Measurements from ENCODE around the gene LSR.
A peak's percentile ranks its signal among the peaks of the same experiment; 100 is the strongest.

LSR gene

GRCh38 chr19:35291259-35291658 lies 42.5 kb downstream of the LSR start:
- ChIA-PET CTCF (interaction anchor here (1.1 kb wide), 1 partner anchor 16 kb away, joined by 4 read pairs; no protein-coding TSS in a partner anchor), POLR2A (interaction anchor here (0.6 to 1.3 kb wide), 3 partner anchors 10 to 96 kb away, joined by 3 to 10 read pairs (median 7); no protein-coding TSS in a partner anchor)
- Histone ChIP-seq H3K4me3 (ENCODE audit: low read depth, low read length) (no peak overlapping the region), H3K27ac (ENCODE audit: extremely low read depth, low read depth, low read length) (no peak overlapping the region), H3K9me3 (ENCODE audit: control insufficient read depth, insufficient read depth, low read depth, low read length) (no peaks in the 10 kb centered on the region), H3K36me3 (ENCODE audit: control insufficient read depth in 2 of 2, insufficient read depth in 1 of 2, low read length in 2 of 2) (no peaks in the 10 kb centered on the region), H3K4me1 (ENCODE audit: control insufficient read depth, insufficient read depth, low read length) (peaks cover 8% of the 10 kb centered on the region)
- TF ChIP-seq OVOL3 (tag by site-specific recombination; IDR thresholded peaks at IDR 0.05) (no peak), EGR2 (tag by site-specific recombination; IDR thresholded peaks at IDR 0.05; ENCODE audit: low read depth) (peak; percentile 74), ZFHX2 (tag by site-specific recombination; conservative IDR thresholded peaks at IDR 0.05) (peak; percentile 83)

GRCh38 chr19:35291916-35292315 lies 43.1 kb downstream of the LSR start, which contains the start of gene MAG:
MAG (plus strand) TSS chr19:35292161; CDS start chr19:35295409, 3,248 bp downstream.
- Histone ChIP-seq H3K36me3 (ENCODE audit: control insufficient read depth in 2 of 2, insufficient read depth in 1 of 2, low read length in 2 of 2) (no peaks in the 10 kb centered on the region; a peak in 1 of 3 replicates), H3K4me1 (ENCODE audit: control insufficient read depth, insufficient read depth, low read length) (peaks cover 8% of the 10 kb centered on the region), H3K4me3 (ENCODE audit: low read depth, low read length) (no peak within 1 kb of the TSS), H3K9me3 (ENCODE audit: control insufficient read depth, insufficient read depth, low read depth, low read length) (no peaks in the 10 kb centered on the region), H3K27ac (ENCODE audit: extremely low read depth, low read depth, low read length) (no peak within 1 kb of the TSS)
- POLR2A ChIA-PET: no interaction called here
- TF ChIP-seq ZNF501 (tag by site-specific recombination; IDR thresholded peaks at IDR 0.05) (no peak), ZNF292 (tag by site-specific recombination; IDR thresholded peaks at IDR 0.05; ENCODE audit: borderline replicate concordance, low read depth) (no peak), ZSCAN16 (tag by site-specific recombination; IDR thresholded peaks at IDR 0.05) (no peak), PRDM1 (tag by site-specific recombination; IDR thresholded peaks at IDR 0.05) (no peak), ZNF280C (tag by site-specific recombination; IDR thresholded peaks at IDR 0.05) (no peak), ZNF530 (tag by site-specific recombination; IDR thresholded peaks at IDR 0.05; ENCODE audit: low read depth) (no peak), BCL6B (tag by site-specific recombination; IDR thresholded peaks at IDR 0.05) (no peak), ZNF707 (tag by site-specific recombination; IDR thresholded peaks at IDR 0.05) (no peak), ELK4 (IDR thresholded peaks at IDR 0.05; ENCODE audit: borderline replicate concordance, low read depth, low read length) (no peak), ZNF645 (tag by site-specific recombination; IDR thresholded peaks at IDR 0.05) (no peak), ZNF701 (tag by site-specific recombination; IDR thresholded peaks at IDR 0.05) (no peak)
- CTCF ChIA-PET: no interaction called here

- Histone ChIP-seq H3K4me1 (ENCODE audit: control insufficient read depth, insufficient read depth, low read length) (peaks cover 8% of the 10 kb centered on the region), H3K4me3 (ENCODE audit: low read depth, low read length) (no peak overlapping the region), H3K27ac (ENCODE audit: extremely low read depth, low read depth, low read length) (no peak overlapping the region), H3K9me3 (ENCODE audit: control insufficient read depth, insufficient read depth, low read depth, low read length) (no peaks in the 10 kb centered on the region), H3K36me3 (ENCODE audit: control insufficient read depth in 2 of 2, insufficient read depth in 1 of 2, low read length in 2 of 2) (no peaks in the 10 kb centered on the region; a peak in 1 of 3 replicates)
- CTCF ChIA-PET: no interaction called here
- POLR2A ChIA-PET: no interaction called here
- TF ChIP-seq PRDM4 (tag by site-specific recombination; IDR thresholded peaks at IDR 0.05) (no peak), ZNF391 (tag by site-specific recombination; IDR thresholded peaks at IDR 0.05; ENCODE audit: borderline replicate concordance, low read depth) (no peak), ZSCAN4 (tag by site-specific recombination; IDR thresholded peaks at IDR 0.05) (peak; percentile 27), ZNF514 (tag by site-specific recombination; IDR thresholded peaks at IDR 0.05) (no peak), ZBTB17 (tag by site-specific recombination; IDR thresholded peaks at IDR 0.05) (no peak), ZNF140 (tag by site-specific recombination; IDR thresholded peaks at IDR 0.05) (no peak), ZNF16 (tag by site-specific recombination; IDR thresholded peaks at IDR 0.05; ENCODE audit: low read depth) (no peak)
These were observed 43.9 kb downstream of the LSR start for GRCh38 chr19:35292421-35293362.
